Measurements from ENCODE around the gene CD4.

The CD4 gene

DNA sequence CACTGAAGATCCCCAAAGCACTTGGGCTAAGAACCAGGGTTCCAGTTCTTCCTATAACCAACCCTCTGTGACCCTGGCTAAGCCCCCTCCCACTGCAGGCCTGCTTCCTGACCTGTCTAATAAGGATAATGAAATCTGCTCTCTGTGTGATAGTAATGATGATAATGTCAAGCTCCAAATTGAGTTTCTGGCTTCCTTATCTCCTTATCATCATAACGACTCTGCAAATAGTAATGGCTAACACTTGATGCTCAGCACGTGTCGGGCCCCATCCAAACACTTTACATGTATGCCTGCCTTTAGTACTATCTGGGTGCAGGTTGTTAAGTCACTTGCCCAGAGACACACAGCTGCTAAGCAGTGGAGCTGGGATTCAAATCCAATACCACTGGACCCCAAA is 27.3 kb downstream of the CD4 start:
- no peak for DNase-seq (ENCODE audit: low spot score)

- DNase-seq (ENCODE audit: low spot score), result no peak
These were observed 27.8 kb downstream of the CD4 start for GRCh38 chr12:6817098-6817497.

DNA sequence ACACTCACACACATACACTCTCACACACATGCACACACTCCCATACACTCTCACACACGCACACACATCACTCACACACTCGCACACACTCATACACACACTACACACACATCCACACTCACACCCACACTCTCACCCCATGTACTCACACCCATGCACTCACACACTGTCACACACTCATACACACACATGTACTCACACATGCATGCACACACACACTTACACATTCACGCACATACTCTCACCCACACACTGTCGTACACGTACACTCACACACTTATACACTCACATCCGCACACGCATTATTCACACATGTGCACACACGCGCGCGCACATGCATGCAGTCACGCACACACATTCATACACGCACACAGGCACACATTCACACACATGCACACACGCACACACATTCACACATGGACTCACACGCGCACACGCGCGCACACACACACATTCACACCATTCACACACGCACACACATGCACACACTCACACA is 28.4 kb downstream of the CD4 start:
- no peak for DNase-seq (ENCODE audit: low spot score)

GRCh38 chr12:6818222-6818621 is 28.9 kb downstream of the CD4 start:
- no peak for DNase-seq (ENCODE audit: low spot score)

GRCh38 chr12:6818645-6819044 is 29.3 kb downstream of the CD4 start:
- no peak for DNase-seq (ENCODE audit: low spot score)

- DNase-seq (ENCODE audit: low spot score), result peak; percentile 38
These were observed 30.0 kb downstream of the CD4 start for GRCh38 chr12:6819106-6820030.

DNA sequence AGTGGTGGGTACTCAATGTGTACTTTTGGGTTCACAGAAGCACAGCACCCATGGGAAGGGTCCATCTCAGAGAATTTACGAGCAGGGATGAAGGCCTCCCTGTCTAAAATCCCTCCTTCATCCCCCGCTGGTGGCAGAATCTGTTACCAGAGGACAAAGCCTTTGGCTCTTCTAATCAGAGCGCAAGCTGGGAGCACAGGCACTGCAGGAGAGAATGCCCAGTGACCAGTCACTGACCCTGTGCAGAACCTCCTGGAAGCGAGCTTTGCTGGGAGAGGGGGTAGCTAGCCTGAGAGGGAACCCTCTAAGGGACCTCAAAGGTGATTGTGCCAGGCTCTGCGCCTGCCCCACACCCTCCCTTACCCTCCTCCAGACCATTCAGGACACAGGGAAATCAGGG is 30.8 kb downstream of the CD4 start:
- DNase-seq (ENCODE audit: low spot score), result no peak

GRCh38 chr12:6821591-6822425 is 32.5 kb downstream of the CD4 start, which contains the start of gene GPR162:
TSS of gene GPR162 (plus strand) at chr12:6821821. CDS start at chr12:6823899, 2,078 bp downstream.
- DNase-seq (ENCODE audit: low spot score), result no peak

DNA sequence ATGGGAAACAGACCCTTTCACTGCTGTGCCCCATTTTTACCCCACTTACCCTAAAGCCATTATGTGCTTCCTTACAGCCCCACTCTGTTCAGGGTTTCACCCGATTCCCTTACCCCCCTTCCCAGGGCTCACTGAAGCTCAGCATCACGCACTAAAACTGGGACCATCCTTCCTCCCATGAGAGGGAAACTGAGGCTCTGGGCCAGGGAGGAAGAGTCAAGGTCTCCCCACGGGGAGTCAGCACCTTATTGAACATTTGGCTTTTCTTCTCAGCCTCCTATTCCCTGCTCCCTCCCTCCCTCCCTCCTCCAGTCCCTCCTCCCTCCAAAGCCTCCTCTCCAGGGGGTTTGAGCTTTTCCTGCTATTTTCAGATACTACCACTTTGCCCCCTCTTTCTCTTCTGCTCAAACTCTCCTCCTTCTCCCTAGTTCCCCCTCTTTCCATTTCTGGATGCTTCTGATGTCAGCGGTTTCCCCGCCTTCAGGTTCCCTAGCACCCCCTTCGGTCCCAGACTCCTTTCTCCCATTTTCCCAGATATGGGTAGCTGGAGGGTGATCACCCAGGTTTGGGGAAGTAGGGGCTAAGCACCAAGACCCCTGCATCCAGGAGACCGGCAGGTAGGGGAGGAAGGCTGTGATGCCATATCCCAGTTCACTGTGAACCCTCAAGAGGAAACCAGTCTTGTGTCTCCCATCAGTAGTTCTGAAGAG is 33.3 kb downstream of the CD4 start:
- no peak for DNase-seq (ENCODE audit: low spot score)

- no peak for DNase-seq (ENCODE audit: low spot score)
These were observed 34.1 kb downstream of the CD4 start for GRCh38 chr12:6823182-6824084.

DNA sequence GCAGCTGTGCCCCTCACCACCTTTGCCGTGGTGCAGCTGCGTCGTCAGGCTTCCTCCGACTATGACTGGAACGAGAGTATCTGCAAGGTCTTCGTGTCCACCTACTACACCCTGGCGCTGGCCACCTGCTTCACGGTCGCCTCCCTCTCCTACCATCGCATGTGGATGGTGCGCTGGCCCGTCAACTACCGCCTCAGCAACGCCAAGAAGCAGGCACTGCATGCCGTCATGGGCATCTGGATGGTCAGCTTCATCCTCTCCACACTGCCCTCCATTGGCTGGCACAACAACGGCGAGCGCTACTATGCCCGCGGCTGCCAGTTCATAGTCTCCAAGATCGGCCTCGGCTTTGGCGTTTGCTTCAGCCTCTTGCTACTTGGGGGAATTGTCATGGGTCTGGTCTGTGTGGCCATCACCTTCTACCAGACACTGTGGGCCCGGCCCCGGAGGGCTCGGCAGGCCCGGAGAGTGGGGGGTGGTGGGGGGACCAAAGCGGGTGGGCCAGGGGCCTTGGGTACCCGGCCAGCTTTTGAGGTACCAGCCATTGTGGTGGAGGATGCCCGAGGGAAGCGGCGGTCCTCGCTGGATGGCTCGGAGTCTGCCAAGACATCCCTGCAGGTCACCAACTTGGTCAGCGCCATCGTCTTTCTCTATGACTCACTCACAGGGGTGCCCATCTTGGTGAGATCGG is 34.9 kb downstream of the CD4 start:
- DNase-seq (ENCODE audit: low spot score), result no peak

DNA sequence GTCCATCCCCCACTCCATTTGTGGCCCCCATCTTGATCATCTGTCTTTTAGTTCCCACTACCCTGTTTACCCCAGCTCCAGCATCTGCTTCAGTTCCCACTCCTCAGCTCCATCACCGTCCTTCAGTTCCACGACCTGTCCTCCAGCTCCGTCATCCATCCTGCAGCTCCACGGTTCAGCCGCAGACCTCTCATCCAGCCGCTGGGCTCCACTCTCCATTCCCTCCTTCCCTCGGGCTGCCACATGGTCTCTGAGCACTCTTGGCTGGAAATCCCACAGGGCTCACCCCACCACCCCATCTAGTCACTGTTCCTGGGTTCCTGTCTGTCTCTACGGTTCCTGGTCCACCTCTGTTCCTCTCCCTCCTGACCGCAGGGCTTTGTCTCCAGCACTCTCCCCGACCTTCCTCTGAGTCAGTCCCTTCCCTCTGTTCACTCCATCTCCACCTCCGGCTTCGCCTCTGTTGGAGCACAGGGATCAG is 35.6 kb downstream of the CD4 start:
- DNase-seq (ENCODE audit: low spot score), result peak; percentile 16

- DNase-seq (ENCODE audit: low spot score), result peak; percentile 85
These were observed 36.2 kb downstream of the CD4 start for GRCh38 chr12:6825398-6826124.

- no peak for DNase-seq (ENCODE audit: low spot score)
These were observed 36.9 kb downstream of the CD4 start for GRCh38 chr12:6826125-6826733.

DNA sequence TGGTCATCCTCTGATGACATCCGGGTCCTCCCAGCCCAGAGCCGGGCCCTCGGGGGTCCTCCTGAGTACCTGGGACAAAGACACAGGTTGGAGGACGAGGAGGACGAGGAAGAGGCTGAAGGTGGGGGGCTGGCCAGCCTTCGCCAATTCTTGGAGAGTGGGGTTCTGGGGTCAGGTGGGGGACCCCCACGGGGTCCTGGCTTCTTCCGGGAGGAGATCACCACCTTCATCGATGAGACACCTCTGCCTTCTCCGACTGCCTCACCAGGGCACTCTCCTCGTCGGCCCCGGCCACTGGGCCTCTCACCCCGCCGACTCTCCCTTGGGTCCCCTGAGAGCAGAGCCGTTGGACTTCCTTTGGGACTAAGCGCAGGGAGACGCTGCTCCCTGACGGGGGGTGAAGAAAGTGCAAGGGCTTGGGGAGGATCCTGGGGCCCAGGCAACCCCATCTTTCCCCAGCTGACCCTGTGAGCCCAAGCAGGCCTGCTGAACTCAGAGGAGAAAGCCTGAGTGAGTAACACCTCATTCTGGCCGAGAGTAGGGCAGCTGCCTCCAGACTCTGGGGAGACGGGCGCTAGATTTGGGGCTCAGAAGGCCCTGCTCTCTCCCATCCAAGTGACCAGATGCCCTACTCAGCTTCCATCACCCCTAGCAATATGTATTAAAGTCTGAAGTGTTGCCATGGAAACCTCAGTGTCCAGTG is 37.6 kb downstream of the CD4 start:
- DNase-seq (ENCODE audit: low spot score), result no peak

DNA sequence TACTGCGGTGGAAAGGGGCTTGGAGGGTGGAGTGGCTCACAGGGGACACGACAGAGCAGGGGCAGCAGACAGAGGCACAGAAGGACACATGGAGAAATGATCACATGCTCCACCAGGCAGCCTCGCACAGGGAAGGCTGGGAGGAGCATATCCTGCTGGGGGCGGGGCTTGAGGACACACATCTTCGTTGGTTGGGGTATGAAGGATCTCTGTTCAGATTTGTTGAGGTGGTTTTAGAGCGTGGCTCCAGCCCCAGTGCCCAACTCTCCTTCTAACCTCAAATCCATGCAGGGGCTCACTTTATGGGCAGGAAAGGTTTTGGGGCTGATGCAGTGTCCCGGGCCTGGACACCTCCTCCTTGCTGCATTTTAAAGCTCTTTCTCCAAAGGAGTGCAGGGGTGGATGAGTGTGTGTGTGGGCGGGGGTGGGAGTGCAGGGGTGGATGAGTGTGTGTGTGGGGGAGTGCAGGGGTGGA is 38.1 kb downstream of the CD4 start:
- DNase-seq (ENCODE audit: low spot score), result peak; percentile 40

GRCh38 chr12:6827982-6828780 is 38.9 kb downstream of the CD4 start, which contains the start of gene P3H3:
TSS of gene P3H3 (plus strand) at chr12:6828407. CDS start at chr12:6828441, 34 bp downstream.
- DNase-seq (ENCODE audit: low spot score), result no peak
